ENCODE measurements around the gene COX8A. TPM values are rescaled to one million over a fixed set of nuclear protein-coding genes. Genes with fewer than 3 reads are reported as not detected.
A peak's percentile ranks its signal among the peaks of the same experiment; 100 is the strongest.

COX8A gene, protein sequence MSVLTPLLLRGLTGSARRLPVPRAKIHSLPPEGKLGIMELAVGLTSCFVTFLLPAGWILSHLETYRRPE
- total RNA-seq = 100 to 1,000 TPM; 506 to 527 TPM

DNA sequence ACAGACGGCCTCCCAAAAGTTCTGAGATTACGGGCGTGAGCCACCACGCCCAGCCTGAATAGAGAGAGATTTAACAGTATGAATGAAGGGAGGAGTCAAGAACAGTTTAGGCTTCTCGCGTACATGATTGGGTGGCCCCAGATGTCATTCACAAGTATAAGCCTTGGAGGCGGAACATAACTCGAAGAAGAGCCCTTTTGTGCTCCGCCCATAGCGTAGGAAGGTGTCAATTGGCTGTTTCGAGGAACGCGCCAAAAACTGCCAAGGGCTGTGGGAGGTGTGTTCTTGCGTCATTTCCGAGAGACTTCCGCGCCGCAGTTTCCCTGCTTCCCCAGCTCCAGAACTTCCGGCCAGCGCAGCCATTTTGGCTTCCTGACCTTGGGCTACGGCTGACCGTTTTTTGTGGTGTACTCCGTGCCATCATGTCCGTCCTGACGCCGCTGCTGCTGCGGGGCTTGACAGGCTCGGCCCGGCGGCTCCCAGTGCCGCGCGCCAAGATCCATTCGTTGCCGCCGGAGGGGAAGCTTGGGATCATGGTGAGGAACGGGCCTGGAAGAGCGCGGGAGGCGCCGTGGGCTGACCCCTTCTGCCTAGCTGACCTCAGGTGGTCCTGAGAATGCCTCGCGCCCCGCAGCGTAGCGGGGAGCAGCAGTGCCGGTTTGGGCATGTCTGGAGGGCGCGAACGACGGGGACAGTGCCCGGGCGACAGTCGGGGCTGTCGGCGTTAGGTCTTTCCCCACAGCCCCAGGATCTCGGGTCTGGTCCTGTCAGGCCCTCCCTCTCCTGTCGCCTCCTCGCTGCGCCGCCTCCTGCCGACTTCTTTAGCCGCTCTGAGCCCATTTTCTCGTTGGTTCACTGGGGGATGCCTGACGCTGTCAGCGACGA, at the start of gene COX8A:
Gene COX8A, plus strand, starts transcription at position 362 of the 885 bp plus-strand sequence. Its CDS starts 61 bp downstream, at position 423.
- ChIA-PET CTCF (interaction anchor here (0.6 to 1.8 kb wide), 4 partner anchors 26 to 173 kb away, joined by 3 to 6 read pairs (median 3); no protein-coding TSS in a partner anchor), POLR2A (interaction anchor here (0.6 to 2.4 kb wide), 16 partner anchors 10 to 297 kb away, joined by 3 to 27 read pairs (median 3); partner anchors contain the start of genes MARK2 and OTUB1)
- Mint-ChIP-seq H3K4me3 (peak within 1 kb of the TSS; percentile 100), H3K27me3 (peaks cover under 1% of the 10 kb centered on the region), H3K9me3 (peaks cover 3% of the 10 kb centered on the region), H3K36me3 (ENCODE audit: low read depth) (peaks cover 33% of the 10 kb centered on the region), H3K27ac (peak within 1 kb of the TSS; percentile 98), H3K4me1 (peaks cover 38% of the 10 kb centered on the region)
- peak; percentile 97 for DNase-seq

DNA sequence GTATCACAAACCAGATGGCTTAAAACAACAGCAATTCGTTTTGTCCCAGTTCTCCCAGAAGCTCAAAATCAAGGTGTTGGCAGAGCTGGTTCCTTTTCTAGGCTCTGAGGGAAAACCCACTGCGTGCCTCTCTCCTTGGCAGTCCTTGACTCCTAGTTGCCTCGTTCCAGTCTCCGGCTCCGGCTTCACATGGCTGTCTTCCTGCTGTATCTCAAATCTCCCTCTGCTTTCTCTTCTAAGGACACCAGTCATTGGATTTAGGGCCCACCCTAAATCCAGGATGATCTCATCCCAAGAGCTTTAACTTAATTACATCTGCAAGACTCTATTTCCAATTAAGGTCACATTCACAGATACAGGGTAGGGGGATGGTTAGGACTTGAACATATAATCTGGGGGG, 44.8 kb upstream of the COX8A start:
- ChIA-PET CTCF (interaction anchor here (0.7 to 1.2 kb wide), 2 partner anchors 16 to 222 kb away, joined by 3 to 4 read pairs; no protein-coding TSS in a partner anchor), POLR2A (no interaction called here)
- H3K27ac Mint-ChIP-seq = no peak overlapping the region
- no peaks in the 10 kb centered on the region for H3K4me1 Mint-ChIP-seq
- H3K4me3 Mint-ChIP-seq = no peak overlapping the region
- no peaks in the 10 kb centered on the region for H3K9me3 Mint-ChIP-seq
- DNase-seq = no peak
- H3K36me3 Mint-ChIP-seq (ENCODE audit: low read depth) = no peaks in the 10 kb centered on the region
- peaks cover 24% of the 10 kb centered on the region for H3K27me3 Mint-ChIP-seq

DNA sequence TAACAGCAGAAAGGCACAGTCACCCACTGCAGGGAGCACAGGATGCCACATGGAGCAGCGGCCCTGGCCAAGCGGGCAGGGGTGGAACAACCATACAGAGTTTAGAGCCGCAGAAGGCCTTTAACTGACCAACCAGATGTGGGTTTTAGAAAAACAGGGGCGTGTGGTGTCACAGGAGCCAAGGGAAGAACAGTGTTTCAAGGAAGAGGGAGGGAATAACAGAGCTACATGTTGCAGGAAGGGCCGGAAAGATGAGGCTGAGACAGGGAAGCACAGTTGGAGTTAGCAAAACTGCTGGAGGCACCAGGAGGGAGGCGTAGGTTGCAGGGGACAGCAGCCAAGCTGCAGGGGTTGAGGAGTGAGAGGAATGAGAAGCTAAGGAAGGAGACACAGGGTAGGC, 43.4 kb upstream of the COX8A start:
- Mint-ChIP-seq H3K4me3 (no peak overlapping the region), H3K27ac (no peak overlapping the region), H3K9me3 (no peaks in the 10 kb centered on the region), H3K36me3 (ENCODE audit: low read depth) (no peaks in the 10 kb centered on the region), H3K27me3 (peaks cover 21% of the 10 kb centered on the region), H3K4me1 (no peaks in the 10 kb centered on the region)
- ChIA-PET CTCF (interaction anchor here (1.0 kb wide), 1 partner anchor 53 kb away, joined by 4 read pairs; no protein-coding TSS in a partner anchor), POLR2A (no interaction called here)
- DNase-seq = no peak

DNA sequence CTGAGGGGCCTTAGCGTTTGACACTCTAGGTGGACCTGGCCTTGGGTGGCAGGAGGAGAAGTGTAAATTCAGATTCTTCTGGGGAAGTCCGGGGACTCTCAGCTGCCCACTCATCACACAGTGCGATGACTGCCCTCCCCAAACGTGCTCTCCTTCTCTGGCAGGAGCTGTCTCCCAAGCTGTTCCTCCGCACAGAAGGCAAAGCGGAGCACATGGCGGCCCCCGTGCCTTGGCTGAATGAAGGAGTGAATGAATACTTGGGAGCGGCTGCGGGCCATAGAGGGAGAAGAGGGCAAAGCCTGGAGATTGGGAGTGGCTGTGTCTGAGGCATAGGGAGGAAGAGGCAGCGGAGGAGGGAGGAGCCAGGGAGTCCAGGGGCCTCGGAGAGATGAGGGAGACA, 42.5 kb upstream of the COX8A start:
- no peaks in the 10 kb centered on the region for H3K9me3 Mint-ChIP-seq
- no peaks in the 10 kb centered on the region for H3K36me3 Mint-ChIP-seq (ENCODE audit: low read depth)
- DNase-seq = no peak
- H3K4me3 Mint-ChIP-seq = no peak overlapping the region
- ChIA-PET CTCF (interaction anchor here (1.0 kb wide), 1 partner anchor 54 kb away, joined by 4 read pairs; no protein-coding TSS in a partner anchor), POLR2A (no interaction called here)
- H3K27me3 Mint-ChIP-seq = peaks cover 21% of the 10 kb centered on the region
- H3K4me1 Mint-ChIP-seq = no peaks in the 10 kb centered on the region
- no peak overlapping the region for H3K27ac Mint-ChIP-seq

DNA sequence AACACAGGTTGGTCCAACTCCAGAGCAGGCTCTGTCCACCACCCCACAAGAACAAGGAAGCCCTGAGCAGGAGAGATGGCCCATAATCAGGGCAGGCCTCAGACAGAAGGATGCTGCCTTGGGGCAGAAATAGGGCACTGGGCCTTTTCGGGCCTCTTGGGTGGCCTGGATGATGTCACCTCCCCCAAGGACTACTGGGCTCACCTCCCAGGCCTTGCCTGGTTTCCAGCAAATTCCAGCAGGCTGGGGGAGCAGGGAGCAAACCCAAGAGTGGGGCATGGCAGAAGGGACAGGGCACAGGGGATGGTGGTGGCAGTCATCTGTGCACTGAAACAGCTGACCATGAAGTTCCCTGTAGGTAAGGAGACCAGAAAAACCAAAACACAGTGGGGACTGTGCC, 41.0 kb upstream of the COX8A start:
- H3K4me1 Mint-ChIP-seq = peaks cover 11% of the 10 kb centered on the region
- CTCF ChIA-PET = no interaction called here
- peaks cover 10% of the 10 kb centered on the region for H3K27me3 Mint-ChIP-seq
- no peak overlapping the region for H3K4me3 Mint-ChIP-seq
- DNase-seq = no peak
- H3K9me3 Mint-ChIP-seq = no peaks in the 10 kb centered on the region
- POLR2A ChIA-PET = no interaction called here
- no peak overlapping the region for H3K27ac Mint-ChIP-seq
- no peaks in the 10 kb centered on the region for H3K36me3 Mint-ChIP-seq (ENCODE audit: low read depth)

DNA sequence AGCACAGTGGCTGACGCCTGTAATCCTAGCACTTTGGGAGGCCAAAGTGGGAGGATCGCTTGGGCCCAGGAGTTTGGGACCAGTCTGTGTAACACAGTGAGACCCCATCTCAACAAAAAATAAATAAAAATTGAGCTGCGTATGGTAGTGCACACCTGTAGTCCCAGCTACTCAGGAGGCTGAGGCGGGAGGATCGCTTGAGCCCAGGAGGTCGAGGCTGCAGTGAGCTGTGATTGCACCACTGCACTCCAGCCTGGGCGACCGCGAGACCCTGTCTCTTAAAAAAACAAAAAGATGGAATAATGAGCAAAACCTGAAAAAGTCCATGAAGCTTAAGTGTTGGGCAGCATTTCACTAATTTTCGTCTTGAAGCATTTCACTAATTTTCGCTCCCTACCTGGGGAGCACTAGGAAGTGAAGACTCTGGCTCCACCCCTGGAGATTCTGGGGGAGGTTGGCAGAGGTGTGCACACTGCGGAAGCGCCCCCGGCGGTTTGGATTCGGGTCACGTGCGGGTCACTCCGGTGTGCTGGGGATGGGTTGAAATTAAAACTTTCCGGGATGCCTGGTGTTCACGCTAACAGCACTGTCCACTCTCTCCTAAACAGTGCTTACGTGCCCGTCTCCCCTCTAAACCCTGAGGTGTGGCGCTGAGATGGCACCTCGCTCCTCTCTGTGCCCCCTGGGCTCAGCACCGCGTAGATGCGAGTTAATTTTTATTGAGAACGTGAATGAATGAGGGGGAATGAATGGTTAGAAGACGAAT, 36.5 kb upstream of the COX8A start:
- DNase-seq = peak; percentile 30
- Mint-ChIP-seq H3K27ac (peak overlapping the region; percentile 44), H3K36me3 (ENCODE audit: low read depth) (no peaks in the 10 kb centered on the region), H3K9me3 (no peaks in the 10 kb centered on the region), H3K27me3 (no peaks in the 10 kb centered on the region), H3K4me1 (peaks cover 27% of the 10 kb centered on the region), H3K4me3 (peak overlapping the region; percentile 81)
- ChIA-PET POLR2A (interaction anchor here (0.9 to 1.6 kb wide), 5 partner anchors 15 to 100 kb away, joined by 3 to 6 read pairs (median 3); partner anchors contain the start of gene MARK2), CTCF (interaction anchor here (1.9 to 3.8 kb wide), 2 partner anchors 99 to 101 kb away, joined by 4 to 22 read pairs; partner anchors contain the start of gene MARK2)

DNA sequence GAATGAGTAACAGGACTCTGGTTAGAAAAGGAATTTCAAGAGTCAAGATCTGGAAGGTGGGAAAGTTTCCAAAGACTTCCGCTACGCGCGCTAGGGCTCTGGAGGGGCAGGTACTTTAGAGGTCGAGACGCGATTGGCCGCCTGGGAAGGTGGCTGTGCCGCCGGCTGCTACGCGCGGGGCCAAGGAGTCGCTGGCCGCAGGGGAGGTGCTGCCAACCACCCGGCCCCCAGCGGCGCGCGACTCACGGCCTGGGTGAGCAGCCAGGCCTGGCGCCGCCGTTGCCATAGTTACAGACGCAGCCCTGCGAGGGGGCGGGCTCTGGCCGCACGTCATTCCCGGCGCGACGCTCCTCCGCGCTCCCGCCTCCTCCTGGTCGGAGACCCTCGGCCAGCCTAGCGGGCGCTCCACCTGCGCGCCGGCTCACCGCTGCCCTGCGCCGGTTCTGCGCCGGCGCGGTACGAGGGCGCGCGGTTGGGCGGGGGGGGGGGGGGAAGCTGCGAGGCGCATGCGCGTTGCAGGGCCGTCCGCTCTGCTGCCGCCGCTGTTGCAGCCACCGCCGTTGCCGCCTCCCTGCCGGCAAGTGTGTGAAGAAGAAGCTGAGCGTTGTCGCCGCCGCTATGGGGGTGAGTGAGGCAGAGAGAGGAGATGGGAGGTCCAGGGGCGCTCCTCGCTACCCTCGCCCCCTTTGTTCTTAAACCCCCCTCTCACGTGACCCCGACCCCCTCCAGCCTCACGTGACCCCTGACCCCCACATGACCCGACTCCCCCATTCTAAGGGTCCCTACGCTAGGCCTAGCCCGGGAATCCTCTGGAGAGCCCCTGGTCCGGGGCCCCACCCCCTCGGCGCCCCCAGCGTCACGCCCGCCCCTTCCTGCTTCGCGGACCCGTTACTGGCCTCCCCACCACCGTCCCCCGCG, 35.7 kb upstream of the COX8A start, which contains the start of gene NAA40:
Gene NAA40, plus strand, starts transcription at position 524 of the 918 bp plus-strand sequence. Its CDS starts 95 bp downstream, at position 619.
- POLR2A ChIA-PET = interaction anchor here (0.7 to 1.6 kb wide), 7 partner anchors 16 to 101 kb away, joined by 3 to 6 read pairs (median 3); partner anchors contain the start of genes COX8A and MARK2
- H3K27ac Mint-ChIP-seq = peak within 1 kb of the TSS; percentile 64
- peak within 1 kb of the TSS; percentile 81 for H3K4me3 Mint-ChIP-seq
- DNase-seq = peak; percentile 94
- peaks cover 32% of the 10 kb centered on the region for H3K4me1 Mint-ChIP-seq
- CTCF ChIA-PET = interaction anchor here (1.9 to 3.8 kb wide), 2 partner anchors 100 to 102 kb away, joined by 4 to 22 read pairs; partner anchors contain the start of gene MARK2
- H3K36me3 Mint-ChIP-seq (ENCODE audit: low read depth) = no peaks in the 10 kb centered on the region
- H3K27me3 Mint-ChIP-seq = no peaks in the 10 kb centered on the region
- H3K9me3 Mint-ChIP-seq = no peaks in the 10 kb centered on the region

DNA sequence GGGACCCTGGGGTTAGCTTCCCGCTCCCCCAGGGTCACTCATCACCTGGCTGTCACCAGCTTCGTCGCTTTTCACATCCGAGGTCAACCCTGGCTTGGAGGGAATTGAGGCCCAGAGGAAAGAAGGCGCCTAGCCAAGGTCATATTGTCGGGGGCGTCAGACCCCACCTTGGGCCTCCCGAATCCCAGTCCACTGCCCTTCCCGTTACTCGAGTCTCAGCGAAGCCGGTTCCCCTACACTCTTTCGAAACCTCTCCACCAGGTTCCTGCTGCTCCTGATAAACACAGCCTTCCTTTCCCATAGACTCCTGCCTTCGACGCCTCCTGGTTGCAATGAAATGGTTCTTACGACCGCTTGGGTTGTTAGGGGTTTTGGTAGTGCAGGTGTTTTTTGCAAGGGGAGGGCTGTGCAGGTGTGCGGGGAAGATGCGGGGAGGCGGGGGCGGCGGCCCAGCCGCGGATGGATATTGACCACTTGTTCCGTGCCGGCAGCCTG, 35.0 kb upstream of the COX8A start:
- Mint-ChIP-seq H3K27ac (peak overlapping the region; percentile 64), H3K36me3 (ENCODE audit: low read depth) (peaks cover 3% of the 10 kb centered on the region), H3K4me3 (peak overlapping the region; percentile 81), H3K27me3 (no peaks in the 10 kb centered on the region), H3K9me3 (no peaks in the 10 kb centered on the region), H3K4me1 (peaks cover 34% of the 10 kb centered on the region)
- POLR2A ChIA-PET = interaction anchor here (0.7 to 1.6 kb wide), 5 partner anchors 17 to 102 kb away, joined by 3 to 6 read pairs (median 3); partner anchors contain the start of genes COX8A and MARK2
- DNase-seq = no peak
- CTCF ChIA-PET = interaction anchor here (3.8 kb wide), 1 partner anchor 103 kb away, joined by 22 read pairs; no protein-coding TSS in a partner anchor

DNA sequence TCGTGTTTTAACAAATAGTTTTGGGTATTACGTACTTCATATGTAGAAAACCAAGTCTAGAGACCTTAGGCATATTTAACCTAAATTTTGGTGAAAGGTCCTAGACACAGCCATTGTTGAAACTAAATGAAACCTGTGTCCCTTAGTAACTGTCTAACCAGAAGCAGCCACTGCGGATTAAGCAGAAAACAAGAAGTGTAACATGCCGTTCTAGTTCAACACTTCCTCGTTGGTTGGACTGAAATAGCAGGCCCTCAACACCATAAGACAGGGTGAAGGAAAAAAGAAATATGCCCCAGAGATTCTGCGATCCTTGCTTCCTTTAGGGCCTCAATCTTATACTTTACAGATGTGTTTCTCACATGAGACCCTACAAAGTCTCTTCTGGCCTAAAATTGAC, 33.6 kb upstream of the COX8A start:
- H3K9me3 Mint-ChIP-seq = no peaks in the 10 kb centered on the region
- peaks cover 3% of the 10 kb centered on the region for H3K36me3 Mint-ChIP-seq (ENCODE audit: low read depth)
- H3K27ac Mint-ChIP-seq = no peak overlapping the region
- peak overlapping the region; percentile 81 for H3K4me3 Mint-ChIP-seq
- no peak for DNase-seq
- H3K4me1 Mint-ChIP-seq = peaks cover 34% of the 10 kb centered on the region
- POLR2A ChIA-PET = no interaction called here
- CTCF ChIA-PET = no interaction called here
- H3K27me3 Mint-ChIP-seq = no peaks in the 10 kb centered on the region

DNA sequence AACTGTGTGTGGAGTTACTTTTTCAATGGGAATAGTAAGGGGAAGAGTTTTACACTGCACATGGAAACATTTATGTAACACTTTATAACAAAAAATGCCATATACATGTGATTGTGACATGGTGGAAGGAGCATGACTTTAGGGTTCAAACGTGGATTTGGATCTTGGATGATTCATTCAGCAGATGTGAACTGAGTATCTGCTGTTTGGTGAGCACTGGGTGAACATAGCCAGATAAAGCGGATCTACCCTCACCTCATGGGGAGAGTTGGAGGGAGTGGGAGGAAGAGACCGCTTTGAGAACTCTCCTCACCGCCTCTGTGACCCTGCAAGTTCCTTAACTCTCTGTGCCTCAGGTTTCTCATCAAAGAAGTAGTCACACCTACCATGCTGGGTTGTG, 32.5 kb upstream of the COX8A start:
- H3K4me3 Mint-ChIP-seq = no peak overlapping the region
- DNase-seq = no peak
- POLR2A ChIA-PET = interaction anchor here (1.1 kb wide), 1 partner anchor 32 kb away, joined by 4 read pairs; the partner anchor contains the start of gene COX8A
- no peaks in the 10 kb centered on the region for H3K27me3 Mint-ChIP-seq
- peaks cover 7% of the 10 kb centered on the region for H3K36me3 Mint-ChIP-seq (ENCODE audit: low read depth)
- no peaks in the 10 kb centered on the region for H3K9me3 Mint-ChIP-seq
- CTCF ChIA-PET = interaction anchor here (5.4 kb wide), 1 partner anchor 106 kb away, joined by 172 read pairs; the partner anchor contains the start of gene MARK2
- peaks cover 36% of the 10 kb centered on the region for H3K4me1 Mint-ChIP-seq
- H3K27ac Mint-ChIP-seq = no peak overlapping the region

DNA sequence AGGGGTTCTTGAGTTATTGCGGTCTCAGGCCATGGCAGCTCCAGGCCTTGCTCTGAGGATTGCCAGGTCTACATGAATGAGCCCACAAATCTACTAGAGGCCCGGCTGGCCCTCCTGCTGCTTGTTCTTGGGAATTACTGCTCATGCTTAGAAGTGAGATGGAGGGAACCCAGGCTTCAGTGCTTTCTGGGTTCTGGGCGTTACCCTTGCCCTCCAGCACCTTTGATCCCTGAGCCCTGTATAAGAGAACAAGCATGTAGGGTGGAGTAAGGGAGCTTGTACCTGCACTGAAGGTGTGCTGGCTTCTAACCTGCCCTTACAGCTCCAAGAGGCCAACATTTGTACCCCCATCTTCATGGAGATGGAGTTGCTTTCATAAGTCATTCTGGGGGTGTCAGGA, 31.6 kb upstream of the COX8A start:
- H3K27me3 Mint-ChIP-seq = no peaks in the 10 kb centered on the region
- peaks cover 31% of the 10 kb centered on the region for H3K4me1 Mint-ChIP-seq
- no peak overlapping the region for H3K4me3 Mint-ChIP-seq
- CTCF ChIA-PET = interaction anchor here (1.0 to 5.4 kb wide), 4 partner anchors 8 to 107 kb away, joined by 3 to 172 read pairs (median 4); partner anchors contain the start of gene MARK2
- no peak overlapping the region for H3K27ac Mint-ChIP-seq
- POLR2A ChIA-PET = interaction anchor here (0.9 to 1.1 kb wide), 2 partner anchors 10 to 32 kb away, joined by 3 to 4 read pairs; partner anchors contain the start of gene COX8A
- H3K36me3 Mint-ChIP-seq (ENCODE audit: low read depth) = peaks cover 9% of the 10 kb centered on the region
- no peaks in the 10 kb centered on the region for H3K9me3 Mint-ChIP-seq
- DNase-seq = no peak

All from activated CD4-positive, alpha-beta memory T cell treated with anti-CD3 and anti-CD28 coated beads, Interleukin-2, amount 10 ng/mL, durations not matched to agents 7 days and 5 days (primary cell).